Measurements from ENCODE around the gene ACSF3.

ACSF3 gene

GRCh38 chr16:89131783-89132182, 38.1 kb downstream of the ACSF3 start:
- no peak for DNase-seq (ENCODE audit: low read depth)

- no peak for DNase-seq (ENCODE audit: low read depth)
Measured at GRCh38 chr16:89132194-89133005, 38.7 kb downstream of the ACSF3 start.

- DNase-seq (ENCODE audit: low read depth), result no peak
Measured at GRCh38 chr16:89133457-89134127, 39.9 kb downstream of the ACSF3 start.

GRCh38 chr16:89134269-89134668, 40.6 kb downstream of the ACSF3 start:
- no peak for DNase-seq (ENCODE audit: low read depth)

- DNase-seq (ENCODE audit: low read depth), result no peak
Measured at GRCh38 chr16:89135166-89135565, 41.5 kb downstream of the ACSF3 start.

GRCh38 chr16:89135971-89136765, 42.5 kb downstream of the ACSF3 start:
- no peak for DNase-seq (ENCODE audit: low read depth)

GRCh38 chr16:89136931-89137330, 43.3 kb downstream of the ACSF3 start:
- no peak for DNase-seq (ENCODE audit: low read depth)

- DNase-seq (ENCODE audit: low read depth), result no peak
Measured at GRCh38 chr16:89137666-89138512, 44.2 kb downstream of the ACSF3 start.

GRCh38 chr16:89138513-89138795, 44.8 kb downstream of the ACSF3 start:
- DNase-seq (ENCODE audit: low read depth), result no peak

- no peak for DNase-seq (ENCODE audit: low read depth)
Measured at GRCh38 chr16:89138843-89139520, 45.3 kb downstream of the ACSF3 start.

- no peak for DNase-seq (ENCODE audit: low read depth)
Measured at GRCh38 chr16:89139907-89140361, 46.3 kb downstream of the ACSF3 start.

- no peak for DNase-seq (ENCODE audit: low read depth)
Measured at GRCh38 chr16:89140401-89140800, 46.7 kb downstream of the ACSF3 start.

- no peak for DNase-seq (ENCODE audit: low read depth)
Measured at GRCh38 chr16:89140981-89141883, 47.6 kb downstream of the ACSF3 start.

GRCh38 chr16:89141884-89142267, 48.2 kb downstream of the ACSF3 start:
- no peak for DNase-seq (ENCODE audit: low read depth)

GRCh38 chr16:89142474-89143195, 49.0 kb downstream of the ACSF3 start:
- DNase-seq (ENCODE audit: low read depth), result no peak

- no peak for DNase-seq (ENCODE audit: low read depth)
Measured at GRCh38 chr16:89143201-89143741, 49.6 kb downstream of the ACSF3 start.

GRCh38 chr16:89143911-89144675, 50.4 kb downstream of the ACSF3 start:
- DNase-seq (ENCODE audit: low read depth), result no peak

- no peak for DNase-seq (ENCODE audit: low read depth)
Measured at GRCh38 chr16:89144681-89145080, 51.0 kb downstream of the ACSF3 start.
